Ishikawa (cell line): Measurements from ENCODE around the gene HBP1.

Experiments
- CEBPB ChIP-seq: IDR thresholded peaks from 2 replicates; pipeline ENCODE4 v1.6.1; 2012
- CREB1 ChIP-seq: IDR thresholded peaks from 2 replicates; pipeline ENCODE4 v1.6.1; 2012; ENCODE audit warnings: low read depth
- EGR1 ChIP-seq: IDR thresholded peaks from 2 replicates; pipeline ENCODE4 v1.6.1; 2012
- EP300 ChIP-seq: IDR thresholded peaks from 2 replicates; pipeline ENCODE4 v1.6.1; 2012; ENCODE audit warnings: borderline replicate concordance
- FOXM1 ChIP-seq: IDR thresholded peaks from 2 replicates; pipeline ENCODE4 v1.6.1; 2012; ENCODE audit warnings: low read depth, borderline replicate concordance
- MAX ChIP-seq: IDR thresholded peaks from 2 replicates; pipeline ENCODE4 v1.6.1; 2012
- NFIC ChIP-seq: IDR thresholded peaks from 2 replicates; pipeline ENCODE4 v1.6.1; 2012
- RAD21 ChIP-seq: IDR thresholded peaks from 2 replicates; pipeline ENCODE4 v1.6.1; 2012; ENCODE audit warnings: low read depth
- REST ChIP-seq: IDR thresholded peaks from 2 replicates; pipeline ENCODE4 v1.6.1; 2012; ENCODE audit warnings: low read depth, mild to moderate bottlenecking
- TAF1 ChIP-seq: IDR thresholded peaks from 2 replicates; pipeline ENCODE4 v1.6.1; 2012; ENCODE audit warnings: low read depth, mild to moderate bottlenecking
- USF1 ChIP-seq: IDR thresholded peaks from 2 replicates; pipeline ENCODE4 v1.6.1; 2012
- ZBTB7A ChIP-seq: IDR thresholded peaks from 2 replicates; pipeline ENCODE4 v1.6.1; 2012; ENCODE audit warnings: low read depth

DNA sequence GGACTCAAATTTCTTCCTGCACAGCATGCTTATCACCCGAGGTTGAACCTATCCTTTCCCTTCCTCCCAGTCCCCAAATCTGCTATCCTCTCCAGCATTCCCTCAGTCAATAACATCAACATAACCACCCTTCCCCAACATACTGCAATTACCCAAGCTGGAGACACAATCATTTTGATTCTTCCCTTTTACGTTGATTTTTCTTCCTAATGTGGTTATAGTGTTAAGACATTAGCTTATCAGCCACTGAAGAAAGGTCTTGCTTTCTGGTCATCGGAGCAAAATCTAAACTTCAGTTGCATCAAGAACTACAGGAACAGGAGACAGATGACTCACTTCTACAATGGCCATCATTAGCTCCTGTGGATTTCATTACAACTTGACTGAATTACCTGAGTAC, 3.5 kb upstream of the HBP1 start:
- no peak for TF ChIP-seq FOXM1
- TF ChIP-seq TAF1: no peak
- no peak for TF ChIP-seq USF1
- no peak for TF ChIP-seq REST
- TF ChIP-seq RAD21: no peak
- no peak for TF ChIP-seq ZBTB7A
- TF ChIP-seq CEBPB: no peak
- no peak for TF ChIP-seq EP300
- no peak for TF ChIP-seq CREB1
- TF ChIP-seq MAX: no peak
- no peak for TF ChIP-seq EGR1
- TF ChIP-seq NFIC: no peak
